Mucosa of descending colon (tissue), 3 donors: ENCODE results near the gene COL9A3. TPM values are rescaled to one million over a fixed set of nuclear protein-coding genes. Genes with fewer than 3 reads are reported as not detected.

ENCODE experiments used
- ATAC-seq: fragments of 200-7000 bp; cut with Tn5 transposase; one replicate; pipeline ENCODE4 v1.9.1; 2020; ENCODE audit warnings: mild to moderate bottlenecking, moderate library complexity
- DNase-seq, 3 donors: peaks; one replicate each; pipeline ENCODE4 v3.0.0-alpha.2; 2020
- H3K36me3 ChIP-seq: fragments of 200-600 bp; one replicate; pipeline ENCODE4 v1.8.0; 2021; ENCODE audit warnings: low read depth, mild to moderate bottlenecking
- H3K4me1 ChIP-seq: fragments of 200-600 bp; one replicate; pipeline ENCODE4 v1.8.0; 2021; ENCODE audit warnings: low read depth, mild to moderate bottlenecking
- H3K4me3 ChIP-seq: fragments of 200-600 bp; one replicate; pipeline ENCODE4 v1.8.0; 2021; ENCODE audit warnings: mild to moderate bottlenecking
- H3K9me3 ChIP-seq: fragments of 200-600 bp; one replicate; pipeline ENCODE4 v1.8.0; 2021; ENCODE audit warnings: mild to moderate bottlenecking
- intact Hi-C, 2 donors: fragments of 100-400 bp; cut with DNase I in 1 of 2; cut with micrococcal nuclease in 1 of 2; formaldehyde crosslinking; loops; one replicate each; pipeline versions ENCODE4 v1.11.0 to v1.11.1; 2022; cut with DNase I, micrococcal nuclease
- total RNA-seq, 3 donors: library from RNA; stranded (reverse); fragmentation: NEBNext Ultra II Directional in 2 of 3; extraction: Animal tissue kit (Norgen Biotek cat#: 25700) in 2 of 3; gene quantifications; one replicate each; pipeline versions ENCODE4 v1.2.1 to v1.2.4, GENCODE V29; 2021 to 2023
- TF ChIP-seq, protein P1 (sequence below): fragments of 200-600 bp; IDR thresholded peaks from one replicate; pipeline ENCODE4 v1.8.0; 2022; ENCODE audit warnings: antibody characterized with exemption, mild to moderate bottlenecking
- donor health status: DM: no; HTN: no; CAD: no; lungs with moderate emphysema.
- donor health status: DM: no; HTN: no; CAD: no.
- donor health status: DM: no; HTN: yes; CAD: no.

Gene COL9A3
- total RNA-seq, 3 donors from 2014 or later, result 0.70 to 12.4 (median 2.3) TPM

- DNase-seq (peak in 1 of 3 donors; percentile 12), ATAC-seq (no peak)
- Histone ChIP-seq H3K9me3 (no peaks in the 10 kb centered on the region), H3K4me3 (no peak overlapping the region), H3K4me1 (peaks cover 3% of the 10 kb centered on the region), H3K36me3 (no peaks in the 10 kb centered on the region)
- intact Hi-C loops, result no loop called here
- TF ChIP-seq, protein P1, sequence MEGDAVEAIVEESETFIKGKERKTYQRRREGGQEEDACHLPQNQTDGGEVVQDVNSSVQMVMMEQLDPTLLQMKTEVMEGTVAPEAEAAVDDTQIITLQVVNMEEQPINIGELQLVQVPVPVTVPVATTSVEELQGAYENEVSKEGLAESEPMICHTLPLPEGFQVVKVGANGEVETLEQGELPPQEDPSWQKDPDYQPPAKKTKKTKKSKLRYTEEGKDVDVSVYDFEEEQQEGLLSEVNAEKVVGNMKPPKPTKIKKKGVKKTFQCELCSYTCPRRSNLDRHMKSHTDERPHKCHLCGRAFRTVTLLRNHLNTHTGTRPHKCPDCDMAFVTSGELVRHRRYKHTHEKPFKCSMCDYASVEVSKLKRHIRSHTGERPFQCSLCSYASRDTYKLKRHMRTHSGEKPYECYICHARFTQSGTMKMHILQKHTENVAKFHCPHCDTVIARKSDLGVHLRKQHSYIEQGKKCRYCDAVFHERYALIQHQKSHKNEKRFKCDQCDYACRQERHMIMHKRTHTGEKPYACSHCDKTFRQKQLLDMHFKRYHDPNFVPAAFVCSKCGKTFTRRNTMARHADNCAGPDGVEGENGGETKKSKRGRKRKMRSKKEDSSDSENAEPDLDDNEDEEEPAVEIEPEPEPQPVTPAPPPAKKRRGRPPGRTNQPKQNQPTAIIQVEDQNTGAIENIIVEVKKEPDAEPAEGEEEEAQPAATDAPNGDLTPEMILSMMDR, result no peak
Observed at GRCh38 chr20:62772990-62773844, 43.6 kb upstream of the COL9A3 start.

DNA sequence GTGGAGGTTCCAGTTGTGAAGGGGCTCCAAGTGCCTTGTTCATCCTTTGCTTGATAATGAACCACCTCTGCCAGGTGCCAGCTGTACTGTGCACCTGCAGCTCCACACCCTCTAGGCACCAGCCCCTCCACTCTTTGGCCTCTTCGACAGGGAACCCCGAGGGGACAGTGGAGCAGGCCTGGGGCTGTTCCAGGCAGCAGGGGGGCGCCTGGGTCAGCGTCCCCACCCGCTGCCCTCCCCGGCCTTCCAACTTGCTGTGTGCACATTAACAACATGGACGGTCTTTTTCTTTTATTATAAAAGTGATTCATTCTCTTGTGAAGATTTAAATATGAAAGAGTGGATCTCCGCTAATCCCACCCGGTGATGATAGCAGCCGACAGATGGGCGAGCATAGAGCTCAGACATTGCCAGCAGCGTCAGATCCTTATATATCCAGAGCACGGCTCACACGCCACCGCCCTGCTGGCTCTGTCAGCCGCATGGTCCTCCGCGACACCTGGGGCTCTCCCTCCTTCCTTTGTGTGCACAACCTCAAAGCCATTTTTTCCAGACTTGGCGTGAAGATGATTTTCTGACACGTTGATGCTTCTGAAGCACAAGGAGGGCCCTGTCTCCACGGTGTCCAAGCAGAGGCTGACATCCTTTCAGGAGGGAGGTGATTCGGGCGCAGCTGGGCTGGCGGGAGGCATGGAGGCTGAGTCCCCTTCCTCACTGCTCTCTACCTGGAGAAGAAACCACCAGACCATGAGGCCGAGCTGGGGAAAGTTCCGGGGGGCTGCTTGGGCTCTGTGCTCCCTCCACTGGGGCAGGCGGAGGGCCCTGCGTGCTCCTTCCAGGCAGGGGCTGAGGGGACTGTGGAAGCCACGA, 42.8 kb upstream of the COL9A3 start:
- no peaks in the 10 kb centered on the region for H3K9me3 ChIP-seq
- H3K4me3 ChIP-seq, result no peak overlapping the region
- ATAC-seq, result no peak
- H3K4me1 ChIP-seq, result peaks cover 3% of the 10 kb centered on the region
- H3K36me3 ChIP-seq, result no peaks in the 10 kb centered on the region
- DNase-seq, result no peak
- TF ChIP-seq, protein P1, result no peak
- intact Hi-C loops, result no loop called here

DNA sequence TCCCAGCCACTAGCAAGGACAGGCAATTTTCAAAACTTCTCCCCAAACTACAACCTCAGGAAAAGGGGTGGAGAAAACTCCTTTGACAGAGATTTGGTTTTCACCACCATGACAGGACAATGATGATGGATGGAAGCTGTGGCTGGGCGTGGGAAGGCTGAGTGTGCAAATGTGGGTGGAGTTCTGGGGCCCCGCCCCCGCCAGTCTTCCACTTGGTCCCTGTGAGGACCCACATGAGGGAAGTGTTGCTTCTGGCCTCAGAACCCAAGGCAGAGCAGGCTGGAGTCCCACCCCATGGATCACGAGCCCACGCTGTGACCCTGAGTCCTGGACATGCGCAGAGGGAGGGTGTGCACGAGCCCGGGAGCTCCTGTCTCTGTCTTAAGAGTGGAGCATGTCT, 42.1 kb upstream of the COL9A3 start:
- Histone ChIP-seq H3K9me3 (no peaks in the 10 kb centered on the region), H3K4me1 (peaks cover 3% of the 10 kb centered on the region), H3K36me3 (no peaks in the 10 kb centered on the region), H3K4me3 (no peak overlapping the region)
- DNase-seq (no peak), ATAC-seq (no peak)
- intact Hi-C loops, result no loop called here
- TF ChIP-seq, protein P1, result no peak

- peaks cover 3% of the 10 kb centered on the region for H3K4me1 ChIP-seq
- H3K4me3 ChIP-seq, result no peak overlapping the region
- intact Hi-C loops, result no loop called here
- no peaks in the 10 kb centered on the region for H3K36me3 ChIP-seq
- DNase-seq (no peak), ATAC-seq (no peak)
- TF ChIP-seq, protein P1, result no peak
- no peaks in the 10 kb centered on the region for H3K9me3 ChIP-seq
Observed at GRCh38 chr20:62775206-62775605, 41.6 kb upstream of the COL9A3 start.

DNA sequence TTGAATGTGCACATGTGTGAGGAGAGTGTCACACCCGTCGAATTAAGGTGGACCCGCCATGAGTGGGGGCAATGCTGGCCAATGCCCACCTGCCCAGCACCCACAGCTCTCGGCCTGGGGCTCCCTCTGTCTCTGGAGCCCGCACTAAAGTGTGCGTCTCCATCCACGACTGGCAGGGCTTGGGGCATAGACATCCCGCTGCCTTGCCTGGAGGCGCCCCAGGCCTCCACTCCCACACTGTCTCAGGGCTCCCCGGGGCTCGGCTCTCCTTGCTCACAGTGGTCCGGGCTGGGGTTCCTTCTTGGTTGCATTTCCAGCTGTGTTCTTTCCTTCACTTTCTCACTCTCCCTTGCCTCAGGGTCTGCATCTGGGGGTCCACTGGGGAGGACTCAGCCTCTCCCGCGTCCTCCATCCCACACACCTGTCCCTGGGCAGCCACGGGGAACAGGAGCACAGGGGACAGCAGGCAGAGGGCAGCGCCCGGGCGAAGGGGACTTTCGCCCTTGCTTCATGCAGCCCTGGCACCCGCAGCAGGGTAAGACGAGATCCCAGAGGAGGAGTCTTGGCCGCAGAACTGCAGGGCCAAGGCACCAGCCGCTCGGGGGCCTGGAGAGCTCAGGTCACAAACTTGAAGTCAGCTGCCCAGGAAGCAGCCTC, 40.7 kb upstream of the COL9A3 start:
- no peak overlapping the region for H3K4me3 ChIP-seq
- ATAC-seq (no peak), DNase-seq (no peak)
- intact Hi-C loops, result no loop called here
- H3K9me3 ChIP-seq, result no peaks in the 10 kb centered on the region
- TF ChIP-seq, protein P1, result no peak
- peaks cover 3% of the 10 kb centered on the region for H3K4me1 ChIP-seq
- no peaks in the 10 kb centered on the region for H3K36me3 ChIP-seq
